Measurements from ENCODE around the gene POU5F1.

DNA sequence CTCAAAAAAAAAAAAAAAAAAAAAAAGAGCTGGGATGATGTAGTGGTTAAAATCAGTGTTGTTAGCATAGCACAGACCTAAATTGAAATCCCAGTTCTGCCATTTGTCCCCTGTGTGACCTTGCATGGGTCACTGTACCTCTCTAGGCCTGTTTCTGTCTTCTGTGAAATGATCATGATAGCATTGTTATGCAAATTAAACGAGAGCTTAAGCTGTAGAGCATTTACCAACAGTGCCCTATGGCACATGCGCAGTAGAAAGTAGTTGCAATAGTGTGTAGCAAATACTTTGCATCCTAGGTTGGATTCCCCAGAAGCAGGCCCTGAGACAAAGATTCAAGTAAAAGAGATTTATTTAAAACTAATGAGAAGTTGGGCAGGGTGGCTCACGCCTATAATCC is 38.9 kb downstream of the POU5F1 start:
- TF ChIP-seq POLR2A (IDR thresholded peaks at IDR 0.05) = no peak
- no peak for TF ChIP-seq POLR2AphosphoS5 (IDR thresholded peaks at IDR 0.05)

All from gastroesophageal sphincter (tissue), 2 donors.